Stomach (tissue), 4 donors: ENCODE results near the gene NCOA5.

Experiments used
- CTCF ChIP-seq, 7 experiments: fragments of 450-650 bp in 4 of 7; fragments of 200-600 bp in 3 of 7; sonication (generic) in 3 of 7; IDR thresholded peaks; one replicate each; pipeline ENCODE4 v1.5.1; 2016 to 2019; ENCODE audit warnings: antibody characterized with exemption in 7 of 7, control low read depth in 2 of 7, mild to moderate bottlenecking in 1 of 7
- EP300 ChIP-seq: sonication (generic); formaldehyde crosslinking; IDR thresholded peaks from one replicate; pipeline ENCODE4 v1.6.1; 2017; ENCODE audit warnings: antibody characterized with exemption
- POLR2A ChIP-seq, 4 donors: fragments of 450-650 bp; IDR thresholded peaks; one replicate each; pipeline ENCODE4 v1.6.1; 2016; ENCODE audit warnings: antibody characterized with exemption in 4 of 4, control low read depth in 2 of 4, mild to moderate bottlenecking in 1 of 4, moderate library complexity in 1 of 4

GRCh38 chr20:46134716-46135115, 45.0 kb upstream of the NCOA5 start:
- no peak for TF ChIP-seq CTCF (IDR thresholded peaks at IDR 0.05)
- TF ChIP-seq POLR2A (IDR thresholded peaks at IDR 0.05) = no peak
- TF ChIP-seq EP300 = no peak
